HG02798 (cell line): Measurements from ENCODE around the gene STARD9.
A peak's percentile ranks its signal among the peaks of the same experiment; 100 is the strongest.
"Not testable (repeated sequence)": the region's sequence is repeated elsewhere in the genome, so short reads cannot be mapped to it uniquely, and the experiment has no call there.

ENCODE experiments used
- ATAC-seq: cut with Tn5 transposase; IDR thresholded peaks from one replicate; pipeline ENCODE4 v1.9.1; 2021; ENCODE audit warnings: mild to moderate bottlenecking; ENCODE audit not compliant: unreplicated experiment, poor library complexity

Gene STARD9

DNA sequence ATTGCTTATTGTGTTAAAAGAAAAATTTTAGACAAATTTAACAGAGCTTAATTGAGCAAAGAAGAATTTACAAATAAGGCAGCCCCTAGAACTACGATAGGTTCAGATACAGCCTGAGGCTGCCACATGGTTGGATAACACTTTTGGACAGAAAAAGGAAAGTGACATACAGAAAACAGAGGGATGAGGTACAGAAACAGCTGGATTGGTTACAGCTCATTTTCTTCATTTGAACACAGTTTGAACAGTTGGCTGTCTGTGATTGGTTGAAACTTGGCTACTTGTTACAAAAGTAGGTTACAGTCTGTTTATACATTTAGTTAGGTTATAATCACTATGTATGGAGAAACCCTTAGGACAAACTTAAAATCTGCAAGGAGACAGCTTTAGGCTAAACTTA, 46.0 kb downstream of the STARD9 start:
- no peak for ATAC-seq

DNA sequence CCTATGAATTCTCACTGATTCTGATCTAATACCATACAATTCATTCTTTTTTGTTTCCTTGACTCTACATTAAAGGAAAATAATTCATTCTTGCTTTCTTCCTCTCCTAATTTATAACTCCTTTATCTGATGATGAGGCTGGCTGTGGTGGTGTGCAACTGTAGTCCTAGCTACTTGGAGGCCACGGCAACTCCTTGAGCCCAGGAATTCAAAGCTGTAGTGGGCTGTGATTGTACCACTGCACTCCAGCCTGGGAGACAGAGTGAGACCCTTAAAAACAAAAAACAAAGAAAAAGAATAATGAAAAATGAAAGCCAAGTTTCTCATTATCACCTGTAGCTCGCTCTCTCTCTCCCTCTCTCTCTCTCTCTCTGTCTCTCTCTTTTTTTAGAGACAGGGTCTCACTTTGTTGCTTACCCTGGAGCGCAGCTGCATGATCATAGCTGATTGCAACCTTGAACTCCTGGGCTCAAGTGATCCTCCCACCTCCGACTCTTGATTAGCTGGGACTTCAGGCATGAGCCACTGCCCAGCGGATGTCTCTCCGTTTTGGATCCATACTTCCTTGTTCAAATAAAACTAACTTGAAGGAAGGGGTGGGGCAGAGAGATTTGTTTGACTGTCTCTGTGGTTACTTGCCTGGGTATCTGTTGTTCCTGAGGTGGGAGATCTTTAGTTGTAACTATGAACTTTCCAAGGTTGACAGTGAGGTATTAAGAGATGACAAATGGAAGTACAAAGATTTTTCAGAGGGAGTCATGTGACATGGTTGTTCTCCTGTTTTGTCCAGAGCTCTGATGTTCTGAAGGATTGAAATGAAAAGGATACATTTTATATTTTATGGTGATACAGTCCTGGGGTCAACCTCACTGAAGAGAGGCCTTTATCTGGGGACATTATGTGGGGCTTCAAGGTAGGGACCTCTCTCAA, 46.9 kb downstream of the STARD9 start:
- no peak for ATAC-seq

DNA sequence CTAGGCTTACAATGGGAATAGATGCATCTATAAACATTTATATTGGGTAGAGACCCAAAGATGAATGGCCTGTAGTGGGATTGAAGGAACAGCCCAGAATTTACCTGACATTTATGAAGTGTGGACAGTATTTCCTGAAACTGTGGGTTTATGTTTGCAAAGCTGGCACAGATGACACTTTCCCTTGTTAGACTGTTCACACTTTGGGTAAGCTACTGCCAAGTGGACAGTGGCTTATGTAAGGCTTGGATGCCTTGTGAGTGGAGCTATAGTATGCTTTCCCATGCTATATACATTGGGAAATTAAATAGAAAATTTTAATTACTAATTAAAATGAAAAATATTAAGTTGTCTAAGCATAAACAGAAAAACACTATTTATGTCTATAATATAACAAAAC, 48.5 kb downstream of the STARD9 start:
- ATAC-seq = no peak

DNA sequence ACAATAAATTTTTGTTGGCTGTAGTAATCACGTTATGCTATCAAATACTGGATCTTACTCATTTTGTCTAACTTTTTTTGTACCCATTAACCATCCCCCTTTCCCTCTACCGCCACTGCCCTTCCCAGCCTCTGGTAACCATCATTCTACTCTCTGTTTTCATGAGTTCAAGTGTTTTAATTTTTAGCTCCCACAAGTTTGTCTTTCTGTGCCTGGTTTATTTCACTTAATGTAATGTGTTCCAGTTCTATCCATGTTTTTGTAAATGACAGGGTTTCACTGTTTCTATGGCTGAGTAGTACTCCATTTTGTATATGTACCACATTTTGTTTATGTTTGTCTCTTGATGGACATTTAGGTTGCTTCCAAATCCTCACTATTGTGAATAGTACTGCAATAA, 52.1 kb downstream of the STARD9 start:
- ATAC-seq = no peak

DNA sequence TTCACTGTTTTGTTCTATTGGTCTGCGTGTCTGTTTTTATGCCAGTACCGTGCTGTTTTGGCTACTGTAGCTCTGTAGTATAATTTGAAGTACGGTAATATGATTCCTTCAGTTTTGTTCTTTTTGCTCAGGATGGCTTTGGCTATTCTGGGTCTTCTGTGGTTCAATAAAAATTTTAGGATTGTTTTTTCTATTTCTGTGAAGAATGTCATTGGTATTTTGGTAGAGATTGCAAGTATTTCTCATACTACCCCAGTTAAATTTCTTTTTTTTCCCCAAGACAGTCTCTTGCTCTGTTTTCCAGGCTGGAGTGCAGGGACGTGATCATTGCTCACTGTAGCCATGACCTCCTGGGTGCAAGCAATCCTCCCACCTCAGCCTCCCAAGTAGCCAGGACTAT, 53.4 kb downstream of the STARD9 start:
- ATAC-seq = no peak

DNA sequence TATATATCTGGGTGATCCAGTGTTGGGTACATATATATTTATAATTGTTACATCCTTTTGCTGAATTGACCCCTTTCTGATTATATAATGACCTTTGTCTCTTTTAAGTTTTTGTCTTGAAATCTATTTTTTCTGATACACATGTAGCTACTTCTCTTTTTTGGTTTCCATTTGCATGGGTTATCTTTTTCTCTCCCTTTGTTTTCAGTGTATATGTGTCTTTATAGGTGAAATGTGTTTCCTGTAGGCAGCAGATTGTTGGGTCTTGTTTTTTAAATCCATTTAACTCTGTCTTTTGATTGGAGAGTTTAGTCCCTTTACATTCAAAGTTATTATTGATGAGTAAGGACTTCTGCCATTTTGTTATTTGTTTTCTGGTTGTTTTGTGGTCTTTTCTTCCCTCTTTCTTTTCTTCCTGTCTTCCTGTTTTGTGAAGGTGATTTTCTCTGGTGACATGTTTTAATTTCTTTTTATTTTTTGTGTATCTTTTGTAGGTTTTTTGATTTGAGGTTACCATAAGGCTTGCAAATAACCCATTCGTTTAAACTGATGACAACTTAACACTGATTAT, 56.8 kb downstream of the STARD9 start:
- ATAC-seq = no peak

DNA sequence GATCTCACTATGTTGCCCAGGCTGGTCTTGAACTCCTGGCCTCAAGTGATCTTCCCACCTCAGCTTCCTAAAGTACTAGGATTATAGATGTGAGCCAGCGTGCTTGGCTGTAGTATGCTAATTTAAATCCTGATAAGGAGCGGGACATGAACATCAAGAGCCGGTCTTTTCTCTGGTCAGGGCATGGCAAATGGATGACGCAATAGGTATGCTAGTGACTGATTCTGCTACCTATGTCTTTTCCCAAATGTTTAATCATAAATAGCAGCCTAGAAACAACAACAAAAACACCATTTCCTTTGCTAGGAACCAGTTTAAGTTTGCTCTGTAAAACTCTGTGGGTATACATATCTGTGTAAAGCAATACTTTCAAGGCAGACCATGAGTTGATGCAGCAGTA, 64.7 kb downstream of the STARD9 start:
- ATAC-seq = no peak

DNA sequence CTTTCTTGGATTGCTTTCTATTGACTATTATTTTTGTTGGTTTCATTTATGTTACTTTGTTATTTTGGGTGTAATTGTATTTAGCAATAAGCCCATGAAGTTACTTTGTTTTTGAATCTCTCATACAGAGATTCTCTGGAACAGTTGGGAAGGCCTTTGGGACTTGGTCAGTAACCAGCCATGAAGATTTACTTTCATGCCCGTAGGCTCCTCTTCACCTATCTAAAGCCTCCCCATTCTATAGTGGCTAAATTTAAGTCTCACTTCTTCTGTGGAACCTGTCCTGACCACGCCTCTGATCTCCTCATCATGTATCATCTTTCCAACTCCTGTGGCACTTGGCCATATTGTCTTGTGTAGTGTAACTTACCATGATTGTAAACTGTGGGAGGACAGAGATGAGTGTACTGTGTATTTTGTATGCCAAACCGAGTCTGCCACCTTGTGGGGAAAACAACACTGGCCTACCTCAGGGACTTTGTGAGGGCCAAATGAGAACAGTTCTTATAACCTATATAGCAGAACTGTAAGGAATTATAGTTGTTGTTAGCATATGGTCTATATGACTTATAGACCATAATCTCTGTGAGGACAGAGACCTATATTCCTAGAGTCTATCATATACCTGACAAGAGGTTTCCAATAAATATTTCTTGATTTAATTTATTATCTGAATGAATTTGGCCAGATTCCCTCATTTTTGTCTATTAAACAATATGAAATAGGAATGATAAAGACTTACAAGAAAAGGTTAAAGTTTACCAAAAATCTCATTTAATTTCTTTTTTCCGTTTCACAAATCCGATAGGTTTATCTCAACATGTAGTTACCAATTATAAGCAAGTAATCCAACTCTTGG, 75.0 kb downstream of the STARD9 start:
- peak; percentile 74 for ATAC-seq

DNA sequence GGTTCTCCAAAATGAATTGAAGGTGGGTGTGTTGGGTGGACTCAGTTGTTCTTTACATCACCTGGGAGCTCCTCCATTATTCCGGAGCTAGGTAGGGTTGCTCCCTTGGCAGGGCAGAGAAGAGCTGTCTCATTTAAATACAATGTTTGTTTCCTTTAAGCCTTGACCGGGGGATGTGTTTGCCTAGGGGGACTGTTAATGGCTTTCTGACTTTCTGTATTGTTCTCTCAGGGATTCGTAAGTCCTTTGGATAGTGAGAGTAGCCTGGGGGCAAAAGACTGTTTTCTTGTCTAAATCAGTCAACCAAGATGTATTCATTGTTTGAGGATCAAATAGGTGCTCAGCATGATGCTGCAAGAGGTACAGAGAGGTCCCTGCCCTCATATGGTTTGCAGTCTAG, 90.4 kb downstream of the STARD9 start:
- ATAC-seq = no peak

DNA sequence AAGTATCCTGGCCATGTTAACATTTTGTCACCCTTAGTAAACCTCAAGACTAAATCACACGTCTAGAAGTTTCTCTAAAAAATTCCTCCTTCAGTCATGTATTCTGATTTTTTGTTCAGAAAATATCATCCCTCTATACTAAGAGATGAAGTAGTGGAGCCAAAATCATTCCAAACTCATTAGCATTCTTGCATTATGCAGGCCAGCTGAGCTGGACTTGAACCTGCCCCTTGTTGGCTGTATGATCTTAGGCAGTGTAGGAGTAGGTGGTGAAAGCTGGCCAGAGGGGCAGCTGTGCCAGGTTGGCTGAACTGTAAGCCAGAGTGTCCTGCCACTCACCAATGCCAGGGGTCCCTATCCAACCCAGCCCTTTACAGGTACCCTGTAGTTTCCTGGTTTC, 92.4 kb downstream of the STARD9 start:
- no peak for ATAC-seq

DNA sequence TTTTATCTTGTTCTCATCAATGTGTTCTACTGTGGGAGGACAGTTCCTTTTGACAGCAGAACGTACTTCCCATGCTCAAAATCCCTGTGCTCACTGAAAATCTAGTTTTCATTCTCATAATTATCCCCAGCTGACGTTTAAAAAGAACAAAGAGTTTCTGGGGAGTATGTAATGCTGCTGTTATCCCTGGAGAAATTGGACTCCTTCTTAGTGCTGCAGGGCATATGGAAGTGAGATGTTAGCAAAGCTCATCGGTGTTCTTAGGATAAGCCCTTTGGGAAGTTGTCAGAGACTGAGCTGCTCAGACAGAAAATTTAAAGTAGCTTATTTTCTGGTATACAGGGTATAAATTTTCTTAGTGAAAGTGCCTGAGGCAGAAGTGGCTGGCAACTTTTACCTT, 95.0 kb downstream of the STARD9 start:
- ATAC-seq = no peak

DNA sequence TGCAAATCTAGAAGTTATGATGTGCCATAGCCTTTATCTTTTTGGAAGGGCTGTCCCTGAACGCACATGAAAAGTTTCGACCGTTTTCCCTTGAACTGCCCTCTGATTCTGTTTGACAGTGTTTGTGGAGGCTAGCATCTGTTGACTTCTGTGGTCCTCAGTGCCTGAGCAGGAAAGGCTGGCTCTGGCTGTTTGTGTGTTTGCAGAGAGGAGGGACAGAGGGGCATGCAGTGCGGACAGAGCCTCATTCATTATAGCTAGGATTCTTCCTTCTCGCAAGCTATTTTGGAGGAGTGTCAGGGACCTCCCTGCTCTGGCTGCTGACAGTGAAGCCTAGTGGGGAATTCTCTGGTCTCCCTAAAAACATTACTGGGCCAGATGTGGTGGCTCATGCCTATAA, 97.0 kb downstream of the STARD9 start:
- no peak for ATAC-seq

DNA sequence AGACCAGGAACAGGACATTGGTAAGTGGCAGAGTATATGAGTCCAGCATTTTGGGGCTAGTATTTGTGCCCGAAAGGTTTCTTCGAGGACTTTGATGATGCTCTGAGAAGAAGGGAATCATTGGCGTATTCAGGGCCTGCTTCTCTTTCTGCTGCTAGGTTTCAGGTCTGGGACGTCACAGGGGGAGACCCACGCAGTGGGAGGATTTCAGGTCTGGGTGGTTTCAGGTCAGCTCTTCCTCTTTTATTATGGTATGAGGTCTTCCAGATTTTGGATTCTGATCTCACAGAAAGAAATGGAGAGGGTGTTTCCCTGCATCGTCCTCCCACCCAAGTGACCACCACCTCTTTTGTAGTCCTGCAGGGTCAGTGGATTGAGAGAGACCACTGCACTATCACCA, 99.1 kb downstream of the STARD9 start:
- ATAC-seq = no peak

DNA sequence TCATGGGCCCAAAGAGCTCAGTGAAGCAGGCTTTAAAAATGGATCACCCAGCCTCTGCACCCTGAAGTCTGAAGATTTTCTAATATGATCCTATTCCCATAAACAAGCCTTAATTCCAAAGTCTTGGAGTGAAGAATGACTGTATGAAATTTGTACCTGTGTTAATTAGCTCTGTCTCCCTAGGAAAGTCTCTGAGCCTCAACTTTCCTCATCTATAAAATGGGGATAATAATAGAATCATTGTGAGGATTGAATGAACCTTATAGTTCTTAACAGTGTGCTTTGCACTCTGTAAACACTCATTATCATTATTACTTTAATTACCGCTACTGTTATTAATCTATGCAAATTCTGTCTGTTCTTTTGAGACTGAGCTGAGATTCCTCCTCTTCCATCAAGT, 99.6 kb downstream of the STARD9 start:
- no peak for ATAC-seq

DNA sequence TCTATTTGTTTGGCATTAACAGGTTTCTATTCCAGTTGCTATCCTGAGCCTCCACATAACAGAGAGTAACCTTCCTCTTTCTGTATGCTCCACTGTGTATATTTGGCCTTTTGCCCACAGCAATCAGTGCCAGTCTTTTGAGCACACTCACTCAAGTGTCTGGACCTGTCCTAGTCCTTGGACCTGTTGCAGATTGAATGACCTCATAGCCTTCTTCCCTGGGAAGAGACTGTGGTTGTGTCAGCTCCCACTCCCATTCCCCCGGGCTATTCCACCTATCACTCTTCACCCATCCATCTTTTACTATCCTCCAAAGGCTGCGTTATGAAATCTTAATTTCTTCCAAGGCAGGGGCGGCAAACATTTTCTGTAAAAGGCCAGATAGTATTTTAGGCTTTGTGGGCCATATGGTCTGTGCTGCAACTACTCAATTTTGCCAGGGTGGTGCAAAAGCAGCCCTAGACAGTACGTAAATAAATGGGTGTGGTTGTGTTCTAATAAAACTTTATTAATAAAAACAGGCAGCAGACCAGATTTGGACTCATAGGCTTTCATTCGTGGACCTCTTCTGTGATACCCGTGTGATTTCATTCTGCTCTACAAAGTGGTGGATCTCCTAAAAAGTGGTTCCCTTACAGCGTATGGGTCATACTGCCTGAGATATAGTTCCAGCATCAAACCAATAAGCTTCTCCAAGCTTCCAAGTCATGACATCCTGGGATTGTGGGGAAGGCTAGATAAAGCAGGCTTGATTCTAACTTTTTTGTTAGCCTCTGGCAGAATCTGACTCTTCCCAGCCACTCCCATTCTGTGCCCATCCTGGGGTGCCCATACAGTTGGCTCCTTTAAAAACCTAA, 104.1 kb downstream of the STARD9 start:
- ATAC-seq = no peak

DNA sequence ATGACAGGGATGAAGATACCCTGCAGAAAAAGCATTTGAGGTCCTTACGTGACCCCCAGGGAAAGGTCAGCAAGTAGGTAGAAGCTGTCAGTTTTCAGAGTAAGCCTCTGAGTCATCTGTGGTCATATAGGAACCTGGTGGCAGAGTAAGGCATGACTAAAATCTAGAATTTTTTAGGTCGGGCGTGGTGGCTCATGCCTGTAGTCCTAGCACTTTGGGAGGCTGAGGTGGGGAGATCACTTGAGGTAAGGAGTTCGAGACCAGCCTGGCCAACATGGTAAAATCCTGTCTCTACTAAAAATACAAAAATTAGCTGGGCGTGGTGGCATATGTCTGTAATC, 104.7 kb downstream of the STARD9 start:
- ATAC-seq = not testable (repeated sequence)

DNA sequence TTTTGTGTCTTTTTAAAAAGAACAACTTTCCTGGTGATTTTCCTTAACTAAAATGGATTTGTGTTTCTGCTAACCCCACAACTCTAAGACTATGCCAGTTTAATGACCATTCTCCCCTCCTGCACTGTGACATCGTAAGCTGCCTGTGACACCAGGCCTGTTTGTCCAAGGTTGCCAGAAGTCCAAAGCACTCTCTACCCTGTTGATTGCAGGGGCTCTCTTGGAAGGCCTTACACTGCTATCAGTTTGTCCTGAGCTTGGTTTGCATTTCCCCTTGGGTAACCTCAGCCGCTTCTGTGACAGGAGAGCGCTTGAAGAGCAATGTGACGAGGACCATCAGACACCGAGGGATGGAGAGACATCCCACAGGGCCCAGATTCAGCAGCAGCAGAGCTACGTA, 105.7 kb downstream of the STARD9 start:
- ATAC-seq = no peak

DNA sequence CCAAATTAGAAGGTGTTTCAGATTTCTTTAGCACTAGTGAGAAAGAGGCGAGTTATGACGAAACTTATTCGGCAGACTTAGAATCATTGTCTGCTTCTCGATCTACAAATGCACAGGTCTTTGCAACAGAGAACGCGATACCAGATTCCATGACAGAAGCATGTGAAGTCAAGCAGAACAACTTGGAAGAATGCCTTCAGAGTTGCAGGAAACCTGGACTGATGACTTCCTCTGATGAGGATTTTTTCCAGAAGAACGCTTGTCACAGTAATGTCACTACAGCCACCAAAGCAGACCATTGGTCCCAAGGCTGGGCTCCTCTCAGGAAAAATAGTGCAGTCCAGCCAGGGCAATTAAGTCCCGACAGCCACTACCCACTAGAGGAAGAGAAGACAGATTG, 110.9 kb downstream of the STARD9 start:
- no peak for ATAC-seq

DNA sequence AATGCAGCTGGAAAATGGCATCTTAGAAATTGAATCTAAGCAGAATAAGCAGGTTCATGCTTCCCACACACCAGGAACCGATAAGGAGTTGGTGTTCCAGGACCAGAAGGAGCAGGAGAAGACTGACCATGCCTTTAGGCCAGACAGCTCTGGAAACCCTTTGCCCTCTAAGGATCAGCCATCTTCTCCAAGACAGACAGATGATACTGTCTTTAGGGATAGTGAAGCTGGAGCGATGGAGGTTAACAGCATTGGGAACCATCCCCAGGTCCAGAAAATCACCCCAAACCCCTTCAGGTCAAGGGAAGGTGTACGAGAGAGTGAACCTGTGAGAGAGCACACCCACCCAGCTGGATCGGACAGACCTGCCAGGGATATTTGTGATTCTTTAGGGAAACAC, 112.3 kb downstream of the STARD9 start:
- no peak for ATAC-seq

DNA sequence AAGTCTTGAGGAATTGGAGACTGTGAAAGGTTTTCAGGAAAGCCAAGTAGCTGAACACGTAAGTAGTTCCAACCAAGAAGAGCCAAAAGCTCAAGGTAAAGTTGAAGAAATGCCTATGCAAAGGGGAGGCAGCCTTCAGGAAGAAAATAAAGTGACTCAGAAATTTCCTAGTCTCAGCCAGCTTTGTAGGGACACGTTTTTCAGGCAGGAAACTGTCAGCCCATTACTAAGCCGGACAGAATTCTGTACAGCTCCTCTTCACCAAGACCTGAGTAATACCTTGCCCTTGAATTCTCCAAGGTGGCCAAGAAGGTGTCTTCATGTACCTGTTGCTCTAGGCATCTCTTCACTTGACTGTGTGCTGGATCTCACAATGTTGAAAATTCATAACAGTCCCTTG, 112.9 kb downstream of the STARD9 start:
- no peak for ATAC-seq
